SH-SY5Y (cell line): ENCODE data around the gene DDX41.

Experiments
- GATA2 ChIP-seq: IDR thresholded peaks from 2 replicates; pipeline ENCODE4 v1.6.1; 2011; ENCODE audit warnings: mild to moderate bottlenecking, low read depth, low read length
- GATA3 ChIP-seq: IDR thresholded peaks from 2 replicates; pipeline ENCODE4 v1.6.1; 2011; ENCODE audit warnings: low read depth, mild to moderate bottlenecking, low read length, moderate library complexity

- TF ChIP-seq GATA3 (no peak), GATA2 (no peak)
Measured at GRCh38 chr5:177515580-177515979, 1.2 kb downstream of the DDX41 start.
